Measurements from ENCODE around the gene UST.

UST gene

GRCh38 chr6:149060985-149061760, 314.3 kb downstream of the UST start:
- DNase-seq (ENCODE audit: low read depth in 2 of 2): no peak

GRCh38 chr6:149061930-149062329, 315.1 kb downstream of the UST start:
- DNase-seq (ENCODE audit: low read depth in 2 of 2): no peak

DNA sequence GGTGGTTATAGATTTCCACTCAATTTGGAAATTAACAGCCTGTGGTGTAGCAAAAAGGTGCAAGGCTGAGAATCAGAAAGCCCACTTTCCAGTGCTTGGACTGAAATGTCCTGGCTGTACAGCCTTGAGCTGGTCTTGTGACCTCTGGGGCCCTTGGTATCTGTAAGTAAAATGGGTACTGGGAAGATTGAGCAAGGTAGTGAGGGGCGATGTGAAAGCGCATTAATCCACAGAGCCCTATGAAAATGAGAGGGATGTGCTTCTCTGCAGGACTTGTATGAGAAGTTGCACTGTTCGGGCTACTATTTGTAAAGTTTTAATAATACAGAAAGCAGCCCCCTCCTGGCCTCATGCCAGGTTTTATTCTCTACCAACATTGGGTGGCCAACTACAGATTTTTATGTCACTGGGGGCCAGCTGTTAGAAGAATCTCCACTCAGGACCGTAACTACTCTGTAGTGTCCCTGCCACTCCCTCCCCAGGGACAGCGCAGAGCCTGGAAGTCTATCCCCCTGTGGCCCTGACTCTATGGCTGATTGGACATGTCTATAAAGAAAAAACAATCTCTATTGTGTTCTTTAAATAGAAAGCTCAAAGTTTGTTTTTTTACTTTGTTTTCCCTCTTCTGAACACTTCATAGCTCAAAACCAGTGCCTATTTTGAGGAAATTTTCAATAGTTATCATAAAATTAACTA, 316.0 kb downstream of the UST start:
- no peak for DNase-seq (ENCODE audit: low read depth in 2 of 2)

GRCh38 chr6:149063468-149063867, 316.6 kb downstream of the UST start:
- no peak for DNase-seq (ENCODE audit: low read depth in 2 of 2)

GRCh38 chr6:149064001-149064659, 317.3 kb downstream of the UST start:
- no peak for DNase-seq (ENCODE audit: low read depth in 2 of 2)

DNA sequence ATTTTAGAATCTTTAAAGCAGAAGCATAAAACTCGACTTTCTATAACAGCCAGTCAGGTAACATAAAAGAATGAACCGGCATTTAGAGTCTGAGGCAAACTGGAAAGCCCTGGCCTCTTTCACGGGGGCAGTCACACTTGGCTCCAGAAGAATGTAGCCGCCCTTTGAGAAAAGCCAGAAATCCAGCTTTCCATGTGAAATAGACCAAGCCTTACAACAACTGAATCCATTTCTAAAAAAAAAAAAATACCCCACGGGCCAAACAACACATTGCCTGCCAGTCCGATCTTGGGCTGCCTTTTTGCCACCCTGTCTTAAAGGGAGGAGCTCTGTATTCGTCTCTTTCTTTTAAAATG, 317.8 kb downstream of the UST start:
- DNase-seq (ENCODE audit: low read depth in 2 of 2): no peak

GRCh38 chr6:149065121-149065520, 318.3 kb downstream of the UST start:
- DNase-seq (ENCODE audit: low read depth in 2 of 2): no peak

DNA sequence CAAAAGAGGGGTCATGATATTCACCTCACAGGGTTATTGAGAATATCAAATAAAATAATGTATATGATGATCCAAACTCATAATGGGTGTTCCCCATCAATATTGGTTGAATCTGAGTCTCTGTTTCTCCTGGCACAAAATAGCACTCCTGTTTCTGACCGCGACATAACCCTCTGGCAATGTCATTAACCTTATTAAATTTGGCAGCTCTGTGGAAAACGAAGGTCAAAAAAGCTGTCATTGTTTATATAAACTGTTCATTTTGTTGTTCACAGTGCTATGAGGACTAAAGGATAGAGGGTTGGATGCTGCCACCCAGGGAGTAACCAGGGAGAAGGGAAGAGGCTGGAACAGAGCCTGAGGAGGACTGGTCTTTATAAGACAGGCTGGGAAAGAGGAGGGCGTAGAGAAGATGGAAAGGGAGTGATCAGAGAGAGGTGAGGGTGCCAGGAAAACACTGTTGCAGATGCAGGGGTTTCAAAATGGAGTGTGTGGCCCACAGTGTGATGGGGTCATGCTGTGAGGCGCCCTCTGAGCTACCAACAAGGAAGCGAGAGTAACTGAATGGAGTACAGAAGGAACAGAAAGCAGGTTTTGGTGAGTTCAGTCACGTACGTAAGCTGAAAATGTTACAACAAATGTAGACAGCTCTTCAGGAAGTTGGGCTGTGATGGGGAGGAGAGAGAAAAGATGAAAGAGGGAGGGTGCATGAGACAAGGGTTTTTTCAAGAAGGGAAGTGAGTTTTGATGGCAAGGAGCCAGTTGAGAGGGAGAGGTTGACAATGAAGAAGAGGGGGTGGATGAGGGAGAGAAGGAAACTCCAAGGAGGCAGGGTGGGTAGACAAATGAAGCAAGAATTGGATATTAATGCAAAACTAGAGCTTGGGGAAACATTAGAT, 319.1 kb downstream of the UST start:
- no peak for DNase-seq (ENCODE audit: low read depth in 2 of 2)

GRCh38 chr6:149071997-149072396, 325.2 kb downstream of the UST start:
- no peak for DNase-seq (ENCODE audit: low read depth in 2 of 2)

DNA sequence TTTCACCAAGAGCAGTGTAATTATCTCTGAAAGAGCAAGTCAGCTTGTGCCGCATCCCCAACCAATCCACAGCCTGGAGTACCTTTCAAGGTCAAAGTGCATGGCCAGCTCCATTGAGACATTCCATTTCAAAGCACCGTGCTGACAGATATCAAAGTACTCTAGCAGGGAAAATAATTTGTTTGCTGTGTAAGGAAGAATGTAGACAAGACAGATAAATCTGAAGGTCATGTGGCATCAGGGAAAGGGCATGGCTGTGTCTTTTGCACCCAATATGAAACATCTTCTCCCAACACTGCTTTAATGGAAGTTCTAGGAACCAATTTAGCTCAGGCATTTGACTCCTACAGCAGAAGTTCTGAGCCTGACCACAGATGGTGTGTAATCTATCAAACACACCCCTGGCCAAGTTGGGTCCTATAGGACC, 328.0 kb downstream of the UST start:
- no peak for DNase-seq (ENCODE audit: low read depth in 2 of 2)

- no peak for DNase-seq (ENCODE audit: low read depth in 2 of 2)
Measured at GRCh38 chr6:149075616-149076354, 329.0 kb downstream of the UST start.

DNA sequence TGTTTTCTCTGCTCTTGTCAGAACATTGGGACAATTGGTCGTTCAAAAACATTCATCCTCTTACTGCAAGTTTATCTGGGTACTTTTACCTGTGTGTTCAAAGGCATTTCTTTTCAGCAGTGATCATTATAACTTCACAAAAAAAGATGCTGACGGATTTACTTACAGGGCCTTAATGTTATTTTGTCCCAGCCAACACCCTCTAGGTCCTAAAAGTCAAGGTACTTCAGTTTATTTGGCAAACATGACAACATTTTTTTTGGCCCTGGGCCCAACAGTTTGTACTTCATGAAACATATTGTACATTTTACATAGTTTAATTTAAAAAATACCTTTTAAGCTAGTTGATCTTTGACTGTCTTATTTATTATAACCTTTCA, 329.5 kb downstream of the UST start:
- DNase-seq (ENCODE audit: low read depth in 2 of 2): no peak

DNA sequence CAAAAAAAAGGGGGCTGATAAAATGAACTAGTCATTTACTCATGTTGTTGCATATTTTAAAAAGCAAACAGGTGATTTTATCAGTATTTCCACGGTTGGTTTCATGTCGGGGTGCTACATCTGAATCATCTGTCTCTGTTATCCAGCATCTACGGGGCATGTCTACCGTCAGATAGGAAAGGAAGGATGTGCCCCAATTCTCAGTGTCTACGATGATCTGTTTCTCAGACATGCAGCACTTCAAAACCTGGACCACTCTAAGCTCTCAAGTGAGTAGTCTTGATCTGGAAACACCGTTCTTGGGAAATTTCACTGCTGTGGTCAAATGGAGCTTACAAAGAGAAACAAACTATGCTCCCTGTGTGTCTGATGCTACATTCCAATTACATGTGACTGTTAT, 330.4 kb downstream of the UST start:
- DNase-seq (ENCODE audit: low read depth in 2 of 2): peak; percentile 60 to 64

DNA sequence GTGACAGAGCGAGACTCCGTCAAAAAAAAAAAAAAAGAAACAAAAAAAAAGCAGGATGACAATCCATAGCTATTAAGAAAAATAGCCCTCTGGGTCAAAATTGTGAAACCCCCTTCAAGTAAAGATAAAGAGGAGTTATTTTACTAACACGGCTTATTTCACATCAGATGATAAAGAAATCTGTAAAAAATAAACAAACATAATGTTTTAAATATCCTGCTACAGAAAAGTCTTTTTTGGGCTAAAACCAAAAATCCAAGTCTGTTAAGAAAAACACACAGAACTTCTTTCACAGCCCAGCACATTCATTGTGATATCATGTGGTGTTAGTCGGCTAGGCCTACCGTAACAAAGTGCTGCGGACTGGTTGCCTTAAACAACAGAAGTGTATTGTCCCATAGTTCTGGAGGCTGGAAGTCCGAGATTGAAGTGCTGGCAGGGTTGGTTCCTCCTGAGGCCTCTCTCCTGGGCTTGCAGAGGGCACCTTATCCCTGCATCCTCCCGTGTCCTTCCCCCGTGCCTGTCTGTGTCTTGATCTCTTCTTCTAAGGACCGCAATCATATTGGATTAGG, 331.5 kb downstream of the UST start:
- no peak for DNase-seq (ENCODE audit: low read depth in 2 of 2)

DNA sequence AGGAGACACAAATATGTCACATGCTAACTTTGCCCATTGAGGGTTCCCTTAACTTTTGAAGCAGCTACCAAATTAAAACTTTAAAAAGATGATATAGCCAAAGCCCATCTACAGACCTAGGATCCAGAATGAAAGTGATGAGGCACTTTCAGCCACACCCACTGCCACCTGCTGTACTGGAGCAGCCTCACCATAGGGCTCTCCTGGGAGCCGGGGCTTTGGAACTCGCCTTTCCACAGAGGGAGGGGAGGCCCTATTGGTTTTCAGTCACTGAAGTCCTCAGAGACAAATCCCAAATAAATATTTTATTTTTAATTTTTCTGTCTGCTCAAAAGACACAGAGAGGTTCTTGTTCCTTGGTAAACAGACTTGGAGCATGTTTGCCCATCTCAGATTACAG, 332.6 kb downstream of the UST start:
- DNase-seq (ENCODE audit: low read depth in 2 of 2): no peak

DNA sequence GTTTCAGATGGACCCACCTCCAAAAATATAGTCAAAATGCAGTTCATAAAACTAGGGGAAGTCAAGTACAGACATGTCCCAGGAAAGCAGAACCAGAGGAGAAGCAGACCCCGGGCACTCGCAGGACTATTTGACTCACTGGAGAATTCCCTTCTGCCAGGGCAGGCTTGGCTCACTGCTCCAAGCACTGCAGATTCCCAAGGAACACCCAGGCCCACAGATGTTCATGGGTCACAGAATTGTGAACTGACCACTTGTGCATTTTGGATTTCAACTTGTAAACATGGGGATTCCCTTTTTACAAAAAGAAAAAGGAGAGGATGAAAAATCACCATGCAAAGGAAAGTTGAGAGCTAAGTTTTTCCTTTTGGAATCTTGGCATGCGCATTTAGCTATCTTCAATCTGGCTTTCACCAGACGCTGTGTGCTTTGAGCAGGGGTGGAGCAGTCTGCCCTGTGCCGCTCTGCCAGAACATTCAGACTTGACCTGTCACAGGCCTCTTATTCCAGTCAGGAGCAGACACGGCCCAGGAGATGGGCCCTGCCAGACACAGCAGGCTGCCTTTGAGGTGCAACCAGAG, 333.2 kb downstream of the UST start:
- DNase-seq (ENCODE audit: low read depth in 2 of 2): no peak

DNA sequence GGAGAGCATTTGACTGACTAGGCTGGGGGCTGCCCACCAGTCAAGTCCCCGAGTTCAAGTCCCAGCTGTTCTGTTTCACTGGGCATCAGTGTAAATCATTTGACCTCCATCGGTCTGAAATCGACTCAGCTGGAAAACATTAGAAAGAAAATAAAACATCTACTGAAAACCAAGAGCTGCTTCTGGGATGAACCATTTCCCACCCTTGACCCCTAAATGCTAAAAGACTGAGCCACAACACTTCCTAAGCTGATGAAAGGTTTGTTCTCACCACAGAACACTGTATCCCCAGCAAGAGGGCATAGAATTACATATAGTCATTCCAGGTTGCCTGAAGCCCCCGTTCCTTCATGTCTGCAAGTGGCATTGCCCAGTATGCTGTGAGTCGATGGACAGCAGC, 333.7 kb downstream of the UST start:
- no peak for DNase-seq (ENCODE audit: low read depth in 2 of 2)

DNA sequence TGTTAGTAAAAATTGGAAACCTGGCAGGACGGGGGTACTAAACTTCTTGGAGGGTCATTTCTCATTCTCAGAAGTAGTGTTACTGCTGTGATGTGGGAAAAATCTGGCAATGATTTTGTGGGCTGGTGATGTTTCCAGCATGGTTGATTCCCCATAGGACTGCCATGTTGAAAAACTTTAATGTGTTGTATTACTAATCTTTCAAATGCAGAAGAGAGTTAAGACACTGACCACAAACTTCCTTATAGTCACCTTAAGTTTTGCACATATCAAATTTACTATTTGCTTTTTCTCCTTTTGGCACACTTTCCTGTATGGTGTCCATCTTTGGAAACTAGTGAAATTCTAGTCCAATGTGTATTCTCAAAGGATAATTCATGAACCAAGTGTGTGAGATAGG, 334.5 kb downstream of the UST start:
- no peak for DNase-seq (ENCODE audit: low read depth in 2 of 2)

DNA sequence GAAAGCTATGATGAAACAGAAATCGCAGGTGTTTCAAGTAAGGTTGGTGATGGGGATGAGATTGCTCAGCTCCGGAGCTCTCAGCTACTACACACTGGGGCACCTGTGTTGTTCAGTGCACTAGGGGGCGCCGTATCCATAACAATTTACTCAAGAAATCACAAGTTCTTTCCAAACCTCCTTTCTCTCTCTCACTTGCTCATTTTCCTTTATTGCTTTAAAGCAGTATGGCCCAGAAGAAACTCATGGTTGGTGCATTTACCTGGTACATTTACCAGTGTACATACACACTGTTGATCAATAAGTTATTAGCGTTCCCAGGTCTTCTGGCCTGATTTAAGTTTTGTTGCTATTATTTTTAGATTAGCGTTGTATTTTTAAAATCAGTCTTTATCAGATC, 335.5 kb downstream of the UST start:
- DNase-seq (ENCODE audit: low read depth in 2 of 2): no peak

- no peak for DNase-seq (ENCODE audit: low read depth in 2 of 2)
Measured at GRCh38 chr6:149084026-149084425, 337.2 kb downstream of the UST start.

Data from fibroblast of skin of left biceps (primary cell).